Activated naive CD4-positive, alpha-beta T cell treated with anti-CD3 and anti-CD28 coated beads, Interleukin-2, amount 10 ng/mL, durations not matched to agents 7 days and 5 days (primary cell): Measurements from ENCODE around the gene ANKDD1B.

Source experiments
- CTCF ChIA-PET: fragments of 350-600 bp; sonication (Branson Sonifier 250); formaldehyde crosslinking; loops from one replicate; lab custom pipeline; 2021; ENCODE audit warnings: antibody characterized with exemption; lab: Charles Lee
- DNase-seq: peaks from one replicate; pipeline ENCODE4 v3.0.0-alpha.2; 2020
- H3K27ac Mint-ChIP-seq: one replicate; pipeline ENCODE4 v1.8.0; 2021; ENCODE audit warnings: mild to moderate bottlenecking, moderate library complexity, mixed read lengths
- H3K27me3 Mint-ChIP-seq: one replicate; pipeline ENCODE4 v1.8.0; 2021; ENCODE audit warnings: mild to moderate bottlenecking, mixed read lengths
- H3K36me3 Mint-ChIP-seq: one replicate; pipeline ENCODE4 v1.8.0; 2021; ENCODE audit warnings: mixed read lengths
- H3K4me1 Mint-ChIP-seq: one replicate; pipeline ENCODE4 v1.8.0; 2021; ENCODE audit warnings: mixed read lengths
- H3K4me3 Mint-ChIP-seq: one replicate; pipeline ENCODE4 v1.8.0; 2021; ENCODE audit warnings: mild to moderate bottlenecking, moderate library complexity, mixed read lengths
- H3K9me3 Mint-ChIP-seq: one replicate; pipeline ENCODE4 v1.8.0; 2021; ENCODE audit warnings: mixed read lengths

The ANKDD1B gene

GRCh38 chr5:75660678-75661465, 49.6 kb downstream of the ANKDD1B start:
- DNase-seq: no peak
- Mint-ChIP-seq H3K27me3 (peaks cover 4% of the 10 kb centered on the region), H3K4me3 (no peak overlapping the region), H3K27ac (no peak overlapping the region), H3K4me1 (peaks cover 8% of the 10 kb centered on the region), H3K36me3 (no peaks in the 10 kb centered on the region), H3K9me3 (no peaks in the 10 kb centered on the region)
- CTCF ChIA-PET: no interaction called here

GRCh38 chr5:75662061-75662460, 50.8 kb downstream of the ANKDD1B start:
- H3K36me3 Mint-ChIP-seq: no peaks in the 10 kb centered on the region
- H3K4me1 Mint-ChIP-seq: peaks cover 8% of the 10 kb centered on the region
- H3K4me3 Mint-ChIP-seq: no peak overlapping the region
- no peaks in the 10 kb centered on the region for H3K27me3 Mint-ChIP-seq
- no peaks in the 10 kb centered on the region for H3K9me3 Mint-ChIP-seq
- no peak for DNase-seq
- H3K27ac Mint-ChIP-seq: no peak overlapping the region
- CTCF ChIA-PET: no interaction called here

GRCh38 chr5:75663579-75664284, 52.5 kb downstream of the ANKDD1B start:
- H3K9me3 Mint-ChIP-seq: no peaks in the 10 kb centered on the region
- no peak overlapping the region for H3K27ac Mint-ChIP-seq
- no peak overlapping the region for H3K4me3 Mint-ChIP-seq
- peaks cover 10% of the 10 kb centered on the region for H3K4me1 Mint-ChIP-seq
- H3K27me3 Mint-ChIP-seq: no peaks in the 10 kb centered on the region
- CTCF ChIA-PET: no interaction called here
- DNase-seq: no peak
- H3K36me3 Mint-ChIP-seq: no peaks in the 10 kb centered on the region

- no peaks in the 10 kb centered on the region for H3K36me3 Mint-ChIP-seq
- CTCF ChIA-PET: no interaction called here
- peaks cover 20% of the 10 kb centered on the region for H3K4me1 Mint-ChIP-seq
- no peak for DNase-seq
- H3K27me3 Mint-ChIP-seq: no peaks in the 10 kb centered on the region
- H3K9me3 Mint-ChIP-seq: no peaks in the 10 kb centered on the region
- H3K4me3 Mint-ChIP-seq: no peak overlapping the region
- H3K27ac Mint-ChIP-seq: no peak overlapping the region
Measured at GRCh38 chr5:75664979-75665378, 53.7 kb downstream of the ANKDD1B start.

GRCh38 chr5:75666801-75667200, 55.5 kb downstream of the ANKDD1B start:
- Mint-ChIP-seq H3K36me3 (peaks cover 1% of the 10 kb centered on the region), H3K9me3 (no peaks in the 10 kb centered on the region), H3K4me3 (no peak overlapping the region), H3K4me1 (peaks cover 15% of the 10 kb centered on the region), H3K27ac (no peak overlapping the region), H3K27me3 (no peaks in the 10 kb centered on the region)
- CTCF ChIA-PET: interaction anchor here (0.7 kb wide), 1 partner anchor 155 kb away, joined by 3 read pairs; the partner anchor contains the start of genes CERT1 and POLK
- DNase-seq: no peak

GRCh38 chr5:75667586-75667985, 56.3 kb downstream of the ANKDD1B start:
- Mint-ChIP-seq H3K4me3 (no peak overlapping the region), H3K36me3 (peaks cover 9% of the 10 kb centered on the region), H3K27ac (no peak overlapping the region), H3K27me3 (no peaks in the 10 kb centered on the region), H3K9me3 (no peaks in the 10 kb centered on the region), H3K4me1 (peaks cover 15% of the 10 kb centered on the region)
- CTCF ChIA-PET: interaction anchor here (0.7 to 0.8 kb wide), 2 partner anchors 156 to 601 kb away, joined by 3 to 4 read pairs; partner anchors contain the start of genes CERT1 and POLK
- no peak for DNase-seq

GRCh38 chr5:75668445-75668844, 57.2 kb downstream of the ANKDD1B start:
- CTCF ChIA-PET: interaction anchor here (0.8 to 1.3 kb wide), 4 partner anchors 9 to 602 kb away, joined by 3 to 4 read pairs (median 4); partner anchors contain the start of gene ANKRD31
- Mint-ChIP-seq H3K4me1 (peaks cover 15% of the 10 kb centered on the region), H3K27ac (no peak overlapping the region), H3K4me3 (no peak overlapping the region), H3K36me3 (peaks cover 15% of the 10 kb centered on the region), H3K27me3 (no peaks in the 10 kb centered on the region), H3K9me3 (no peaks in the 10 kb centered on the region)
- DNase-seq: no peak

- DNase-seq: peak; percentile 56
- Mint-ChIP-seq H3K4me3 (peak overlapping the region; percentile 39), H3K27ac (peak overlapping the region; percentile 33), H3K36me3 (peaks cover 16% of the 10 kb centered on the region), H3K4me1 (peaks cover 15% of the 10 kb centered on the region), H3K27me3 (no peaks in the 10 kb centered on the region), H3K9me3 (no peaks in the 10 kb centered on the region)
- CTCF ChIA-PET: interaction anchor here (0.5 to 1.3 kb wide), 5 partner anchors 10 to 588 kb away, joined by 3 to 4 read pairs (median 3); partner anchors contain the start of gene ANKRD31
Measured at GRCh38 chr5:75668977-75669689, 57.9 kb downstream of the ANKDD1B start.

- no peak for DNase-seq
- Mint-ChIP-seq H3K9me3 (no peaks in the 10 kb centered on the region), H3K4me1 (peaks cover 15% of the 10 kb centered on the region), H3K4me3 (no peak overlapping the region), H3K27me3 (no peaks in the 10 kb centered on the region), H3K36me3 (peaks cover 16% of the 10 kb centered on the region), H3K27ac (no peak overlapping the region)
- CTCF ChIA-PET: no interaction called here
Measured at GRCh38 chr5:75670577-75670976, 59.3 kb downstream of the ANKDD1B start.

- CTCF ChIA-PET: no interaction called here
- H3K4me1 Mint-ChIP-seq: peaks cover 15% of the 10 kb centered on the region
- DNase-seq: no peak
- H3K4me3 Mint-ChIP-seq: no peak overlapping the region
- H3K36me3 Mint-ChIP-seq: peaks cover 16% of the 10 kb centered on the region
- no peak overlapping the region for H3K27ac Mint-ChIP-seq
- no peaks in the 10 kb centered on the region for H3K9me3 Mint-ChIP-seq
- H3K27me3 Mint-ChIP-seq: no peaks in the 10 kb centered on the region
Measured at GRCh38 chr5:75671506-75671905, 60.3 kb downstream of the ANKDD1B start.

GRCh38 chr5:75672616-75673015, 61.4 kb downstream of the ANKDD1B start:
- peaks cover 18% of the 10 kb centered on the region for H3K4me1 Mint-ChIP-seq
- CTCF ChIA-PET: interaction anchor here (0.5 kb wide), 1 partner anchor 746 kb away, joined by 3 read pairs; no protein-coding TSS in a partner anchor
- H3K4me3 Mint-ChIP-seq: no peak overlapping the region
- no peaks in the 10 kb centered on the region for H3K9me3 Mint-ChIP-seq
- no peak overlapping the region for H3K27ac Mint-ChIP-seq
- DNase-seq: no peak
- no peaks in the 10 kb centered on the region for H3K27me3 Mint-ChIP-seq
- H3K36me3 Mint-ChIP-seq: peaks cover 16% of the 10 kb centered on the region

GRCh38 chr5:75675783-75676182, 64.5 kb downstream of the ANKDD1B start:
- no peak for DNase-seq
- peaks cover 11% of the 10 kb centered on the region for H3K4me1 Mint-ChIP-seq
- peaks cover 22% of the 10 kb centered on the region for H3K36me3 Mint-ChIP-seq
- CTCF ChIA-PET: no interaction called here
- H3K9me3 Mint-ChIP-seq: no peaks in the 10 kb centered on the region
- H3K27me3 Mint-ChIP-seq: no peaks in the 10 kb centered on the region
- no peak overlapping the region for H3K27ac Mint-ChIP-seq
- no peak overlapping the region for H3K4me3 Mint-ChIP-seq

GRCh38 chr5:75677607-75678006, 66.4 kb downstream of the ANKDD1B start:
- Mint-ChIP-seq H3K27me3 (no peaks in the 10 kb centered on the region), H3K9me3 (no peaks in the 10 kb centered on the region), H3K4me1 (peaks cover 11% of the 10 kb centered on the region), H3K27ac (peak overlapping the region; percentile 3), H3K4me3 (no peak overlapping the region), H3K36me3 (peaks cover 14% of the 10 kb centered on the region)
- DNase-seq: no peak
- CTCF ChIA-PET: interaction anchor here (0.6 kb wide), 1 partner anchor 810 kb away, joined by 3 read pairs; no protein-coding TSS in a partner anchor

GRCh38 chr5:75678155-75678554, 66.9 kb downstream of the ANKDD1B start:
- peak overlapping the region; percentile 21 for H3K27ac Mint-ChIP-seq
- peaks cover 11% of the 10 kb centered on the region for H3K4me1 Mint-ChIP-seq
- DNase-seq: no peak
- CTCF ChIA-PET: interaction anchor here (0.6 kb wide), 1 partner anchor 811 kb away, joined by 3 read pairs; no protein-coding TSS in a partner anchor
- H3K9me3 Mint-ChIP-seq: no peaks in the 10 kb centered on the region
- no peaks in the 10 kb centered on the region for H3K27me3 Mint-ChIP-seq
- peaks cover 14% of the 10 kb centered on the region for H3K36me3 Mint-ChIP-seq
- no peak overlapping the region for H3K4me3 Mint-ChIP-seq
